Measurements from ENCODE around the gene CNN2. TPM values are rescaled to one million over a fixed set of nuclear protein-coding genes. Genes with fewer than 3 reads are reported as not detected.

The CNN2 gene
- total RNA-seq, 1 donor from 2014 or later = 226 TPM

DNA sequence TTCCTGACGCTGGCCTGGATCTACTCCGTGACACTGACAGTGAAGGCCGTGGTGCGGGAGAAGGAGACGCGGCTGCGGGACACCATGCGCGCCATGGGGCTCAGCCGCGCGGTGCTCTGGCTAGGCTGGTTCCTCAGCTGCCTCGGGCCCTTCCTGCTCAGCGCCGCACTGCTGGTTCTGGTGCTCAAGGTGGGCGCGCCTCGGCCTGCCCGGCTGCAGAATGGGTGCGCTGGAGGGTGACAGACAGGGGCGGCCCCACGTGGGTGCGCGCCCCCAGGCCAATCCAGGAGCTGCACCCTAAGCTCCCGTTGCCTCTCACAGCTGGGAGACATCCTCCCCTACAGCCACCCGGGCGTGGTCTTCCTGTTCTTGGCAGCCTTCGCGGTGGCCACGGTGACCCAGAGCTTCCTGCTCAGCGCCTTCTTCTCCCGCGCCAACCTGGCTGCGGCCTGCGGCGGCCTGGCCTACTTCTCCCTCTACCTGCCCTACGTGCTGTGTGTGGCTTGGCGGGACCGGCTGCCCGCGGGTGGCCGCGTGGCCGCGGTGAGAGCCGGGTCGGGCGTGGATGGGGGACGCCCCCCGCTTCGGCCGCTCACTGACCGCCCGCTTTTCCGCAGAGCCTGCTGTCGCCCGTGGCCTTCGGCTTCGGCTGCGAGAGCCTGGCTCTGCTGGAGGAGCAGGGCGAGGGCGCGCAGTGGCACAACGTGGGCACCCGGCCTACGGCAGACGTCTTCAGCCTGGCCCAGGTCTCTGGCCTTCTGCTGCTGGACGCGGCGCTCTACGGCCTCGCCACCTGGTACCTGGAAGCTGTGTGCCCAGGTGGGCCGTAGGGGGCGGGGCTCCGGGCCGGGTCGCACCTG is 20.7 kb downstream of the CNN2 start:
- H3K27ac Mint-ChIP-seq = no peak overlapping the region

DNA sequence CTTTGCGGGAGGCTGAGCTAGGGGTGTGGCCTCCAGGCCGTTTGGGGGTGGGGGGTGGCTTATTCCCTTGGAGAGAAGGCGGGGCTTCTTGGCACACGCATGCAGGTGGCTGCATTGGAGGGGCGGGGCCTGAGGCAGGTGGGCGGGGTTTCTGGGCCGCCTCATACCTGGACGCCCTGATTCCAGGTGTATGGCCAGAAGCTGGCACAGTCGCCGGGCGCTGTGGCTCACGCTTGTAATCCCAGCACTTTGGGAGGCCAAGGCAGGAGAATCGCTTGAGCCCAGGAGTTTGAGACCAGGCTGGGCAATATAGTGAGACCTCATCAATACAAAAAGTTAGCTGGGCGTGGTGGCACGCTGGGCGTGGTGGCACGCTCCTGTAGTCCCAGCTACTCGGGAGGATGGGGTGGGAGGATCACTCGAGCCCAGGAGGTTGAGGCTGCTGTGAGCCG is 21.3 kb downstream of the CNN2 start:
- TF ChIP-seq, protein P1, sequence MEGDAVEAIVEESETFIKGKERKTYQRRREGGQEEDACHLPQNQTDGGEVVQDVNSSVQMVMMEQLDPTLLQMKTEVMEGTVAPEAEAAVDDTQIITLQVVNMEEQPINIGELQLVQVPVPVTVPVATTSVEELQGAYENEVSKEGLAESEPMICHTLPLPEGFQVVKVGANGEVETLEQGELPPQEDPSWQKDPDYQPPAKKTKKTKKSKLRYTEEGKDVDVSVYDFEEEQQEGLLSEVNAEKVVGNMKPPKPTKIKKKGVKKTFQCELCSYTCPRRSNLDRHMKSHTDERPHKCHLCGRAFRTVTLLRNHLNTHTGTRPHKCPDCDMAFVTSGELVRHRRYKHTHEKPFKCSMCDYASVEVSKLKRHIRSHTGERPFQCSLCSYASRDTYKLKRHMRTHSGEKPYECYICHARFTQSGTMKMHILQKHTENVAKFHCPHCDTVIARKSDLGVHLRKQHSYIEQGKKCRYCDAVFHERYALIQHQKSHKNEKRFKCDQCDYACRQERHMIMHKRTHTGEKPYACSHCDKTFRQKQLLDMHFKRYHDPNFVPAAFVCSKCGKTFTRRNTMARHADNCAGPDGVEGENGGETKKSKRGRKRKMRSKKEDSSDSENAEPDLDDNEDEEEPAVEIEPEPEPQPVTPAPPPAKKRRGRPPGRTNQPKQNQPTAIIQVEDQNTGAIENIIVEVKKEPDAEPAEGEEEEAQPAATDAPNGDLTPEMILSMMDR (IDR thresholded peaks at IDR 0.05; ENCODE audit: unreplicated experiment) = no peak
- no peaks in the 10 kb centered on the region for H3K4me1 Mint-ChIP-seq (ENCODE audit: low read depth)
- DNase-seq (ENCODE audit: low spot score, unreplicated experiment) = no peak
- H3K27me3 Mint-ChIP-seq = no peaks in the 10 kb centered on the region
- no peaks in the 10 kb centered on the region for H3K9me3 Mint-ChIP-seq (ENCODE audit: low read depth)
- H3K36me3 Mint-ChIP-seq (ENCODE audit: insufficient read depth) = peaks cover 1% of the 10 kb centered on the region
- H3K4me3 Mint-ChIP-seq (ENCODE audit: low read depth) = no peak overlapping the region
- H3K27ac Mint-ChIP-seq = no peak overlapping the region

More for the DNA sequence above, 20.7 kb downstream of the CNN2 start:
- no peaks in the 10 kb centered on the region for H3K27me3 Mint-ChIP-seq
- no peak for DNase-seq (ENCODE audit: low spot score, unreplicated experiment)
- TF ChIP-seq, protein P1 (IDR thresholded peaks at IDR 0.05; ENCODE audit: unreplicated experiment) = no peak
- no peaks in the 10 kb centered on the region for H3K9me3 Mint-ChIP-seq (ENCODE audit: low read depth)
- peaks cover 1% of the 10 kb centered on the region for H3K36me3 Mint-ChIP-seq (ENCODE audit: insufficient read depth)
- no peaks in the 10 kb centered on the region for H3K4me1 Mint-ChIP-seq (ENCODE audit: low read depth)
- no peak overlapping the region for H3K4me3 Mint-ChIP-seq (ENCODE audit: low read depth)

DNA sequence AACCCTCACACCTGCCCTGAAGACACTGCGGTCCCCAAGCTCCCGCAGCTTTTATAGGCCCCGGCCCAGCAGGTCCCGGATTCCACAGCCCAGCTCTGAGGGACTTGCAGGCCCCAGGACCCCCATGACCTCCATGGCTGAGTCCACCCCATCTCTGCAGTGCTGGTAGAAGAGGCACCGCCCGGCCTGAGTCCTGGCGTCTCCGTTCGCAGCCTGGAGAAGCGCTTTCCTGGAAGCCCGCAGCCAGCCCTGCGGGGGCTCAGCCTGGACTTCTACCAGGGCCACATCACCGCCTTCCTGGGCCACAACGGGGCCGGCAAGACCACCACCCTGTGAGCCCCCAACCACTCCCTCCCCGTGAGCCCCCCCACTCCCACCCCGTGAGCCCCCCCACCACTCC is 22.7 kb downstream of the CNN2 start:
- H3K4me3 Mint-ChIP-seq (ENCODE audit: low read depth) = no peak overlapping the region
- TF ChIP-seq, protein P1 (IDR thresholded peaks at IDR 0.05; ENCODE audit: unreplicated experiment) = no peak
- DNase-seq (ENCODE audit: low spot score, unreplicated experiment) = no peak
- H3K27ac Mint-ChIP-seq = no peak overlapping the region
- H3K27me3 Mint-ChIP-seq = no peaks in the 10 kb centered on the region
- peaks cover 1% of the 10 kb centered on the region for H3K36me3 Mint-ChIP-seq (ENCODE audit: insufficient read depth)
- H3K4me1 Mint-ChIP-seq (ENCODE audit: low read depth) = no peaks in the 10 kb centered on the region
- no peaks in the 10 kb centered on the region for H3K9me3 Mint-ChIP-seq (ENCODE audit: low read depth)

DNA sequence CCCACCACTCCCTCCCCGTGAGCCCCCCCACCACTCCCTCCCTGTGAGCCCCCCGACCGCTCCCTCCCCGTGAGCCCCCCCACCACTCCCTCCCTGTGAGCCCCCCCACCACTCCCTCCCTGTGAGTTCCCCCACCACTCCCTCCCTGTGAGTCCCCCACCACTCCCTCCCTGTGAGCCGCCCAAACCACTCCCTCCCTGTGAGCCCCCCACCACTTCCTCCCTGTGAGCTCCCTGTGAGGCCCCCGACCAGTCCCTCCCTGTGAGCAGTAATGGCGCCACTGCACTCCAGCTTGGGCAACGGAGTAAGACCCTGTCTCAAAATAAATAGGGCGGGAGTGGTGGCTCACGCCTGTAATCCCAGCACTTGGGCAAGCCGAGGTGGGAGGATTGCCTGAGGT is 23.4 kb downstream of the CNN2 start:
- DNase-seq (ENCODE audit: low spot score, unreplicated experiment) = no peak
- Mint-ChIP-seq H3K9me3 (ENCODE audit: low read depth) (no peaks in the 10 kb centered on the region), H3K4me3 (ENCODE audit: low read depth) (no peak overlapping the region), H3K36me3 (ENCODE audit: insufficient read depth) (peaks cover 1% of the 10 kb centered on the region), H3K4me1 (ENCODE audit: low read depth) (no peaks in the 10 kb centered on the region), H3K27ac (no peak overlapping the region), H3K27me3 (no peaks in the 10 kb centered on the region)
- TF ChIP-seq, protein P1 (IDR thresholded peaks at IDR 0.05; ENCODE audit: unreplicated experiment) = no peak

DNA sequence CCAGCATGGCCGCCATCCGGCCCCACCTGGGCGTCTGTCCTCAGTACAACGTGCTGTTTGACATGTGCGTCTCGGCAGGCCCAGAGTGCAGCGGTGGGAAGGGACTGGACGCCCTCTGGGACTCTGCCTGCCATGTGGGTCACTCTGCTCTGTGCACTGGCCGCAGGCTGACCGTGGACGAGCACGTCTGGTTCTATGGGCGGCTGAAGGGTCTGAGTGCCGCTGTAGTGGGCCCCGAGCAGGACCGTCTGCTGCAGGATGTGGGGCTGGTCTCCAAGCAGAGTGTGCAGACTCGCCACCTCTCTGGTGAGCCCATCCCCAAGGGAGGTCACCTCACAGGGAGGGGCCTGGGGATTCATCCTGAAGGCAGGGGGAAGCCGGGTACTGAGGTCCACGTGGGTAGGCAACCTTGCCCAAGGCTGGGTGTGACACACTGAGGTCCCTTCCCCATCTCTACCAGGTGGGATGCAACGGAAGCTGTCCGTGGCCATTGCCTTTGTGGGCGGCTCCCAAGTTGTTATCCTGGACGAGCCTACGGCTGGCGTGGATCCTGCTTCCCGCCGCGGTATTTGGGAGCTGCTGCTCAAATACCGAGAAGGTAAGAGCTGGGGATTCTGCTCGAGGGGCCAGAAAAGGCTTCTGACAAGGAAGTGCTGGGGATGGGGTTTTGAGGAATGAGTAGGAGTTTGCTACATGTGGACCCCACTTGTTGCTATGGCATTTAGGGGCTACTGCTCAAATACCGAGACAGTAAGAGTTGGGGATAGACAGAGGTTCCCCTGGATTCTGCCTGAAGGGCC is 24.8 kb downstream of the CNN2 start:
- H3K4me1 Mint-ChIP-seq (ENCODE audit: low read depth) = no peaks in the 10 kb centered on the region
- TF ChIP-seq, protein P1 (IDR thresholded peaks at IDR 0.05; ENCODE audit: unreplicated experiment) = no peak
- peaks cover under 1% of the 10 kb centered on the region for H3K36me3 Mint-ChIP-seq (ENCODE audit: insufficient read depth)
- no peak overlapping the region for H3K4me3 Mint-ChIP-seq (ENCODE audit: low read depth)
- DNase-seq (ENCODE audit: low spot score, unreplicated experiment) = no peak
- H3K27ac Mint-ChIP-seq = no peak overlapping the region
- no peaks in the 10 kb centered on the region for H3K27me3 Mint-ChIP-seq
- H3K9me3 Mint-ChIP-seq (ENCODE audit: low read depth) = no peaks in the 10 kb centered on the region
